GM12873 (cell line): ENCODE results near the gene MGP.

Source experiments
- CTCF ChIP-seq: IDR thresholded peaks from 2 replicates; pipeline ENCODE4 v1.5.1; 2012; ENCODE audit warnings: low read depth, mild to moderate bottlenecking, moderate library complexity, low read length, control low read depth; ENCODE audit not compliant: insufficient read depth; ENCODE audit errors: missing control alignments

MGP gene

GRCh38 chr12:14846876-14847580 is 38.6 kb downstream of the MGP start:
- no peak for TF ChIP-seq CTCF

- no peak for TF ChIP-seq CTCF
These were observed 39.5 kb downstream of the MGP start for GRCh38 chr12:14846042-14846587.

- peak; percentile 55 for TF ChIP-seq CTCF
These were observed 40.3 kb downstream of the MGP start for GRCh38 chr12:14845350-14845750.

GRCh38 chr12:14844401-14844800 is 41.3 kb downstream of the MGP start:
- TF ChIP-seq CTCF: no peak

- TF ChIP-seq CTCF: no peak
These were observed 42.2 kb downstream of the MGP start, which contains the start of gene ART4 for GRCh38 chr12:14843425-14843887. TSS of gene ART4 (minus strand) at chr12:14843526. CDS start at chr12:14843113, 413 bp downstream.

GRCh38 chr12:14842315-14842714 is 43.3 kb downstream of the MGP start:
- no peak for TF ChIP-seq CTCF

GRCh38 chr12:14841761-14842160 is 43.9 kb downstream of the MGP start:
- no peak for TF ChIP-seq CTCF
